WTC11 (cell line): ENCODE results near the gene VEPH1. TPM values are rescaled to one million over a fixed set of nuclear protein-coding genes. Genes with fewer than 3 reads are reported as not detected.
A peak's percentile ranks its signal among the peaks of the same experiment; 100 is the strongest.

Source experiments
- ATAC-seq: fragments of 200-7000 bp; cut with Tn5 transposase; 2 replicates; pipeline ENCODE4 v1.10.0; 2021; ENCODE audit warnings: mild to moderate bottlenecking, moderate library complexity
- CTCF ChIA-PET: fragments of 300-600 bp; sonication (Branson Sonifier 250); formaldehyde crosslinking; loops from one replicate; lab custom pipeline; 2021; ENCODE audit warnings: antibody characterized with exemption; lab: Charles Lee
- POLR2A ChIA-PET: fragments of 350-600 bp; sonication (Branson Sonifier 250); formaldehyde crosslinking; loops from one replicate; lab custom pipeline; 2021; ENCODE audit warnings: antibody characterized with exemption; lab: Charles Lee
- DNase-seq: peaks from one replicate; pipeline ENCODE4 v3.0.0; 2021; ENCODE audit warnings: low spot score
- H3K27ac Mint-ChIP-seq: 2 replicates; pipeline ENCODE4 v1.8.0; 2021; ENCODE audit warnings: mixed read lengths
- H3K27me3 Mint-ChIP-seq: 2 replicates; pipeline ENCODE4 v1.8.0; 2021; ENCODE audit warnings: low read depth, mild to moderate bottlenecking, moderate library complexity, mixed read lengths
- H3K36me3 Mint-ChIP-seq: 2 replicates; pipeline ENCODE4 v1.8.0; 2021; ENCODE audit warnings: mixed read lengths
- H3K4me1 Mint-ChIP-seq: 2 replicates; pipeline ENCODE4 v1.8.0; 2022; ENCODE audit warnings: mixed read lengths
- H3K4me3 Mint-ChIP-seq: 2 replicates; pipeline ENCODE4 v1.8.0; 2021; ENCODE audit warnings: mild to moderate bottlenecking, moderate library complexity, mixed read lengths
- H3K9me3 Mint-ChIP-seq: 2 replicates; pipeline ENCODE4 v1.8.0; 2021; ENCODE audit warnings: mixed read lengths
- ESRRA ChIP-seq: sonication (generic); formaldehyde crosslinking; IDR thresholded peaks from 2 replicates; pipeline ENCODE4 v1.8.1; 2022; ENCODE audit warnings: mild to moderate bottlenecking, missing genetic modification reagents, borderline replicate concordance
- ETV6 ChIP-seq: sonication (generic); formaldehyde crosslinking; IDR thresholded peaks from 2 replicates; pipeline ENCODE4 v1.8.1; 2022; ENCODE audit warnings: mild to moderate bottlenecking, missing genetic modification reagents
- GABPB1 ChIP-seq: sonication (generic); formaldehyde crosslinking; IDR thresholded peaks from 2 replicates; pipeline ENCODE4 v1.8.1; 2023; ENCODE audit warnings: mild to moderate bottlenecking, missing genetic modification reagents
- GRHL2 ChIP-seq: fragments of 250-450 bp; sonication (Bioruptor Pico); IDR thresholded peaks from 2 replicates; pipeline ENCODE4 v1.8.0; 2022; ENCODE audit warnings: mild to moderate bottlenecking, moderate library complexity; ENCODE audit not compliant: insufficient replicate concordance, severe bottlenecking
- GTF2I ChIP-seq: fragments of 250-450 bp; sonication (Bioruptor Pico); conservative IDR thresholded peaks from 2 replicates; pipeline ENCODE4 v1.4.0; 2021; ENCODE audit warnings: mild to moderate bottlenecking
- HMGA2 ChIP-seq: fragments of 250-450 bp; sonication (Bioruptor Pico); IDR thresholded peaks from 2 replicates; pipeline ENCODE4 v1.4.0; 2021; ENCODE audit warnings: mild to moderate bottlenecking, moderate library complexity
- MYBL2 ChIP-seq: sonication (generic); formaldehyde crosslinking; IDR thresholded peaks from 2 replicates; pipeline ENCODE4 v1.8.1; 2023; ENCODE audit warnings: mild to moderate bottlenecking, moderate library complexity, missing genetic modification reagents
- NFATC4 ChIP-seq: fragments of 250-450 bp; sonication (Bioruptor Pico); IDR thresholded peaks from 2 replicates; pipeline ENCODE4 v1.9.0; 2021; ENCODE audit warnings: mild to moderate bottlenecking
- NFE2L1 ChIP-seq: sonication (generic); formaldehyde crosslinking; IDR thresholded peaks from 2 replicates; pipeline ENCODE4 v1.8.1; 2023; ENCODE audit warnings: missing genetic modification reagents
- NFYB ChIP-seq: sonication (generic); formaldehyde crosslinking; conservative IDR thresholded peaks from 2 replicates; pipeline ENCODE4 v1.8.0; 2022; ENCODE audit warnings: low read depth, missing genetic modification reagents
- OVOL2 ChIP-seq: fragments of 250-450 bp; sonication (Bioruptor Pico); IDR thresholded peaks from 2 replicates; pipeline ENCODE4 v1.9.0; 2021; ENCODE audit warnings: mild to moderate bottlenecking, borderline replicate concordance
- PRRX2 ChIP-seq: fragments of 250-450 bp; sonication (Bioruptor Pico); IDR thresholded peaks from 2 replicates; pipeline ENCODE4 v1.8.0; 2021; ENCODE audit warnings: mild to moderate bottlenecking
- TEAD4 ChIP-seq: sonication (generic); formaldehyde crosslinking; IDR thresholded peaks from 2 replicates; pipeline ENCODE4 v1.8.0; 2022; ENCODE audit warnings: mild to moderate bottlenecking, missing genetic modification reagents
- ZNF138 ChIP-seq: sonication (generic); formaldehyde crosslinking; conservative IDR thresholded peaks from 2 replicates; pipeline ENCODE4 v1.8.1; 2022; ENCODE audit warnings: mild to moderate bottlenecking, moderate library complexity, missing genetic modification reagents
- ZNF317 ChIP-seq: sonication (generic); formaldehyde crosslinking; IDR thresholded peaks from 2 replicates; pipeline ENCODE4 v1.8.1; 2023; ENCODE audit warnings: low read depth, mild to moderate bottlenecking, moderate library complexity, missing genetic modification reagents, borderline replicate concordance
- total RNA-seq: library from RNA; stranded (reverse); gene quantifications from 3 replicates; pipeline ENCODE4 v1.2.3, GENCODE V29; 2021
- TF ChIP-seq, protein P1 (sequence below): sonication (generic); formaldehyde crosslinking; IDR thresholded peaks from 2 replicates; pipeline ENCODE4 v1.8.1; 2023; ENCODE audit warnings: mild to moderate bottlenecking, missing genetic modification reagents, moderate library complexity
- TF ChIP-seq, protein P2 (sequence below): fragments of 250-450 bp; sonication (Bioruptor Pico); IDR thresholded peaks from 2 replicates; pipeline ENCODE4 v2.1.2; 2022; ENCODE audit warnings: mild to moderate bottlenecking, moderate library complexity
- TF ChIP-seq, protein P3 (sequence below): sonication (generic); formaldehyde crosslinking; IDR thresholded peaks from 2 replicates; pipeline ENCODE4 v1.8.0; 2022; ENCODE audit warnings: mild to moderate bottlenecking, missing genetic modification reagents
- TF ChIP-seq, protein P4 (sequence below): fragments of 250-450 bp; sonication (Bioruptor Pico); IDR thresholded peaks from 2 replicates; pipeline ENCODE4 v1.9.0; 2021; ENCODE audit warnings: mild to moderate bottlenecking
- TF ChIP-seq, protein P5 (sequence below): sonication (generic); formaldehyde crosslinking; IDR thresholded peaks from 2 replicates; pipeline ENCODE4 v1.8.0; 2022; ENCODE audit warnings: mild to moderate bottlenecking, missing genetic modification reagents
- TF ChIP-seq, protein P6 (sequence below): sonication (generic); formaldehyde crosslinking; IDR thresholded peaks from 2 replicates; pipeline ENCODE4 v1.8.0; 2022; ENCODE audit warnings: missing genetic modification reagents

VEPH1 gene
- total RNA-seq, 1 experiment from 2014 or later, result 10.8 TPM

DNA sequence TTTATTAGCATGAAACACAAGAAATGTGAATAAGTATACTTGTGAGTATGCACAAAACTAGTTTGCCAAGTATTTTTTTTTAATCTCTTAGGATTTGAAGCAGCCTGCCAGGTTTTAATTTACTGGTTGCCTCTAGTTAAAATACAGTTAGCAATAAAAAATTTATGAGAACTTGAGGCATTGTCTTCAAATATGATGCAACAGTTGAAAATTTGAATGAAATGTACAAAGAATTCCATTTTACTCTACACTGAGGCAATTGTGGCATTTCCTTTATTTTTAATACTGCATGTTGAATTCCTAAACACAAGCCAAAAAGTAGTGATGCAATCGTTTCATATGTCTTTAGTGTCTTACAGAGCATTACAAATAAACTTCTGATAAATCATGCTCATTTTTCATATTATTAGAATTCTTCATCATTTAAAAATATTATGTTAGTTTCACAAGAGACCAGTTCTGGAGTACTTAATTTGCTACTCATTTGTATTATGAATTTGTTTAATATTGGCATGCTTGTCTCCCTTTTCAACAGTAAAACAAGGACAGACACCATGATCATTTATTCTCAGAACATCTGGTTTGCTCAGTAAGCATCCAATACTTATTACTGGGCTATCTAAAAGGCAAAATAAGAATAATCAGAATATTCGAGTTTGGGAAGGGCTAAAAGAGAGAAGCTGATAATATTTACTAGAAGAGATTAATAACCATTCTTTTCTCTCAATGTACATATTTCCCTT lies 191.4 kb downstream of the VEPH1 start:
- DNase-seq (no peak), ATAC-seq (no peak)
- Mint-ChIP-seq H3K27ac (no peak overlapping the region), H3K4me3 (no peak overlapping the region), H3K36me3 (no peaks in the 10 kb centered on the region), H3K4me1 (no peaks in the 10 kb centered on the region), H3K27me3 (no peaks in the 10 kb centered on the region), H3K9me3 (no peaks in the 10 kb centered on the region)
- ChIA-PET CTCF (interaction anchor here (1.4 kb wide), 1 partner anchor 35 kb away, joined by 3 read pairs; no protein-coding TSS in a partner anchor), POLR2A (interaction anchor here (0.5 kb wide), 1 partner anchor 70 kb away, joined by 3 read pairs; no protein-coding TSS in a partner anchor)
- TF ChIP-seq, protein P1, sequence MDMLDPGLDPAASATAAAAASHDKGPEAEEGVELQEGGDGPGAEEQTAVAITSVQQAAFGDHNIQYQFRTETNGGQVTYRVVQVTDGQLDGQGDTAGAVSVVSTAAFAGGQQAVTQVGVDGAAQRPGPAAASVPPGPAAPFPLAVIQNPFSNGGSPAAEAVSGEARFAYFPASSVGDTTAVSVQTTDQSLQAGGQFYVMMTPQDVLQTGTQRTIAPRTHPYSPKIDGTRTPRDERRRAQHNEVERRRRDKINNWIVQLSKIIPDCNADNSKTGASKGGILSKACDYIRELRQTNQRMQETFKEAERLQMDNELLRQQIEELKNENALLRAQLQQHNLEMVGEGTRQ (CRISPR knock-in tag), result no peak
- TF ChIP-seq ZNF138 (CRISPR knock-in tag) (no peak), HMGA2 (CRISPR knock-in tag) (no peak), TEAD4 (CRISPR knock-in tag) (no peak), NFE2L1 (CRISPR knock-in tag) (no peak), ETV6 (CRISPR knock-in tag) (no peak), NFYB (CRISPR knock-in tag) (no peak), GABPB1 (CRISPR knock-in tag) (no peak), GTF2I (CRISPR knock-in tag) (no peak), PRRX2 (CRISPR knock-in tag) (no peak), MYBL2 (no peak), GRHL2 (CRISPR knock-in tag) (no peak), NFATC4 (CRISPR knock-in tag) (no peak), ESRRA (no peak), OVOL2 (CRISPR knock-in tag) (no peak), ZNF317 (CRISPR knock-in tag) (no peak)
- TF ChIP-seq, protein P2, sequence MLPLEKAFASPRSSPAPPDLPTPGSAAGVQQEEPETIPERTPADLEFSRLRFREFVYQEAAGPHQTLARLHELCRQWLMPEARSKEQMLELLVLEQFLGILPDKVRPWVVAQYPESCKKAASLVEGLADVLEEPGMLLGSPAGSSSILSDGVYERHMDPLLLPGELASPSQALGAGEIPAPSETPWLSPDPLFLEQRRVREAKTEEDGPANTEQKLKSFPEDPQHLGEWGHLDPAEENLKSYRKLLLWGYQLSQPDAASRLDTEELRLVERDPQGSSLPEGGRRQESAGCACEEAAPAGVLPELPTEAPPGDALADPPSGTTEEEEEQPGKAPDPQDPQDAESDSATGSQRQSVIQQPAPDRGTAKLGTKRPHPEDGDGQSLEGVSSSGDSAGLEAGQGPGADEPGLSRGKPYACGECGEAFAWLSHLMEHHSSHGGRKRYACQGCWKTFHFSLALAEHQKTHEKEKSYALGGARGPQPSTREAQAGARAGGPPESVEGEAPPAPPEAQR (CRISPR knock-in tag), result no peak
- TF ChIP-seq, protein P3, sequence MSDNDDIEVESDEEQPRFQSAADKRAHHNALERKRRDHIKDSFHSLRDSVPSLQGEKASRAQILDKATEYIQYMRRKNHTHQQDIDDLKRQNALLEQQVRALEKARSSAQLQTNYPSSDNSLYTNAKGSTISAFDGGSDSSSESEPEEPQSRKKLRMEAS (CRISPR knock-in tag), result no peak
- TF ChIP-seq, protein P4, sequence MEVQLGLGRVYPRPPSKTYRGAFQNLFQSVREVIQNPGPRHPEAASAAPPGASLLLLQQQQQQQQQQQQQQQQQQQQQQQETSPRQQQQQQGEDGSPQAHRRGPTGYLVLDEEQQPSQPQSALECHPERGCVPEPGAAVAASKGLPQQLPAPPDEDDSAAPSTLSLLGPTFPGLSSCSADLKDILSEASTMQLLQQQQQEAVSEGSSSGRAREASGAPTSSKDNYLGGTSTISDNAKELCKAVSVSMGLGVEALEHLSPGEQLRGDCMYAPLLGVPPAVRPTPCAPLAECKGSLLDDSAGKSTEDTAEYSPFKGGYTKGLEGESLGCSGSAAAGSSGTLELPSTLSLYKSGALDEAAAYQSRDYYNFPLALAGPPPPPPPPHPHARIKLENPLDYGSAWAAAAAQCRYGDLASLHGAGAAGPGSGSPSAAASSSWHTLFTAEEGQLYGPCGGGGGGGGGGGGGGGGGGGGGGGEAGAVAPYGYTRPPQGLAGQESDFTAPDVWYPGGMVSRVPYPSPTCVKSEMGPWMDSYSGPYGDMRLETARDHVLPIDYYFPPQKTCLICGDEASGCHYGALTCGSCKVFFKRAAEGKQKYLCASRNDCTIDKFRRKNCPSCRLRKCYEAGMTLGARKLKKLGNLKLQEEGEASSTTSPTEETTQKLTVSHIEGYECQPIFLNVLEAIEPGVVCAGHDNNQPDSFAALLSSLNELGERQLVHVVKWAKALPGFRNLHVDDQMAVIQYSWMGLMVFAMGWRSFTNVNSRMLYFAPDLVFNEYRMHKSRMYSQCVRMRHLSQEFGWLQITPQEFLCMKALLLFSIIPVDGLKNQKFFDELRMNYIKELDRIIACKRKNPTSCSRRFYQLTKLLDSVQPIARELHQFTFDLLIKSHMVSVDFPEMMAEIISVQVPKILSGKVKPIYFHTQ (CRISPR knock-in tag), result no peak

DNA sequence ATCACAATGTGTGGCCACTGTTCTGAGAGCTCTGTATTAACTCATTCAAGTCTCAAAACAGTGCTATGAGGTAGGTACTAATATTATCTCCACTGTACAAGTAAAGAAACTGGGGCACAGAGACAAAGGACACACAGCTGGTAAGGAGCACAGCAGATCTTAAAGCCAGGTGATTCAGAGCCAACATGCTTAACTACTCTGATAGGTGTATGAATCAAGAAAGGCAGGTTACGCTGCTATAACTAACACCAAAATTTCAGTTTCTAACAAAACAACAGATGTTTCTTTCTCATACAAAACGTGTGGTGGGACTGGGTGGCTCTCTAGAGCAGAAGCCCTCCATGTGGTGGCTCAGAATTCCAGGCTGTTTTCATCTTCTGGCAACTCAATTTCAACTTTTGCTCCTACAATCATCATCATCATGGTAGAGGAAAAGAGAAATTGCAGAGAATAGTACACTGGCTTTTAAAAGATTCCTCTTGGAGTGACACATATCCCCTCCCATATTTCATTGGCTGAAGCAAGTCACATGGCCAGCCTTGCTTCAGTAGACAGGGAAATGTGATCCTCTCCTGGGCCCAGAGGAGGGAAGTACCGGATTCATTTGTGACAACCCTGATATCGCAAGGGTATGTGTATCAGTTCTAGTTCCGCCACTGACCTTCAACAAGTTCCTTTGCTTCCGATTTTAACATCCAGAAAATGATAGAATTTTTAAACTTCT lies 192.7 kb downstream of the VEPH1 start:
- ATAC-seq (peak; percentile 77), DNase-seq (no peak)
- Mint-ChIP-seq H3K9me3 (no peaks in the 10 kb centered on the region), H3K36me3 (no peaks in the 10 kb centered on the region), H3K4me3 (no peak overlapping the region), H3K4me1 (no peaks in the 10 kb centered on the region), H3K27ac (no peak overlapping the region), H3K27me3 (no peaks in the 10 kb centered on the region)
- CTCF ChIA-PET, result no interaction called here
- POLR2A ChIA-PET, result no interaction called here
- TF ChIP-seq, protein P1 (CRISPR knock-in tag), result peak; percentile 80
- TF ChIP-seq, protein P5, sequence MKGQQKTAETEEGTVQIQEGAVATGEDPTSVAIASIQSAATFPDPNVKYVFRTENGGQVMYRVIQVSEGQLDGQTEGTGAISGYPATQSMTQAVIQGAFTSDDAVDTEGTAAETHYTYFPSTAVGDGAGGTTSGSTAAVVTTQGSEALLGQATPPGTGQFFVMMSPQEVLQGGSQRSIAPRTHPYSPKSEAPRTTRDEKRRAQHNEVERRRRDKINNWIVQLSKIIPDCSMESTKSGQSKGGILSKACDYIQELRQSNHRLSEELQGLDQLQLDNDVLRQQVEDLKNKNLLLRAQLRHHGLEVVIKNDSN (CRISPR knock-in tag), result peak; percentile 55; the same call in 1 of the 2 replicates
- TF ChIP-seq HMGA2 (CRISPR knock-in tag) (no peak), NFYB (CRISPR knock-in tag) (peak; percentile 62)
- TF ChIP-seq, protein P6, sequence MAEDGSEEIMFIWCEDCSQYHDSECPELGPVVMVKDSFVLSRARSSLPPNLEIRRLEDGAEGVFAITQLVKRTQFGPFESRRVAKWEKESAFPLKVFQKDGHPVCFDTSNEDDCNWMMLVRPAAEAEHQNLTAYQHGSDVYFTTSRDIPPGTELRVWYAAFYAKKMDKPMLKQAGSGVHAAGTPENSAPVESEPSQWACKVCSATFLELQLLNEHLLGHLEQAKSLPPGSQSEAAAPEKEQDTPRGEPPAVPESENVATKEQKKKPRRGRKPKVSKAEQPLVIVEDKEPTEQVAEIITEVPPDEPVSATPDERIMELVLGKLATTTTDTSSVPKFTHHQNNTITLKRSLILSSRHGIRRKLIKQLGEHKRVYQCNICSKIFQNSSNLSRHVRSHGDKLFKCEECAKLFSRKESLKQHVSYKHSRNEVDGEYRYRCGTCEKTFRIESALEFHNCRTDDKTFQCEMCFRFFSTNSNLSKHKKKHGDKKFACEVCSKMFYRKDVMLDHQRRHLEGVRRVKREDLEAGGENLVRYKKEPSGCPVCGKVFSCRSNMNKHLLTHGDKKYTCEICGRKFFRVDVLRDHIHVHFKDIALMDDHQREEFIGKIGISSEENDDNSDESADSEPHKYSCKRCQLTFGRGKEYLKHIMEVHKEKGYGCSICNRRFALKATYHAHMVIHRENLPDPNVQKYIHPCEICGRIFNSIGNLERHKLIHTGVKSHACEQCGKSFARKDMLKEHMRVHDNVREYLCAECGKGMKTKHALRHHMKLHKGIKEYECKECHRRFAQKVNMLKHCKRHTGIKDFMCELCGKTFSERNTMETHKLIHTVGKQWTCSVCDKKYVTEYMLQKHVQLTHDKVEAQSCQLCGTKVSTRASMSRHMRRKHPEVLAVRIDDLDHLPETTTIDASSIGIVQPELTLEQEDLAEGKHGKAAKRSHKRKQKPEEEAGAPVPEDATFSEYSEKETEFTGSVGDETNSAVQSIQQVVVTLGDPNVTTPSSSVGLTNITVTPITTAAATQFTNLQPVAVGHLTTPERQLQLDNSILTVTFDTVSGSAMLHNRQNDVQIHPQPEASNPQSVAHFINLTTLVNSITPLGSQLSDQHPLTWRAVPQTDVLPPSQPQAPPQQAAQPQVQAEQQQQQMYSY, result no peak
